ENCODE data around the gene GRID1.

DNA sequence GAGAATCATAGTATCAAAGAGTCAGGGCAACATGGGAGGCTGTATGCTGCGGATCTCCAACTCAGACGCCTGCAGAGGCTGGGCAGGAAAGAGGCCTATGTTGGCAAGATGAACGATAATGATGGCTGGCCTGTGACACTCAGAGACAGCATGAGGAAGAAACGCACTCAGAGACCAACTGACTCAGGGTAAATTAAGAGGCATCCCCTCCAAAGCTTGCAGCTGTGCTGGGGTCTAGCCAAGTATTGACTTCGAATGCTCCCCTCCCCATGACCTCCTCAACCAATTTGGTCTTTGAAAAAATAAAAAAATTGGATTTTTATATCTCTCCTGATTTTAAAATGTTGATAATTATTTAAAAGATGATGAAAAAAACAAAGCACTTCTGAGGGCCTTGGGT lies 718.9 kb downstream of the GRID1 start:
- TF ChIP-seq EZH2 (IDR thresholded peaks at IDR 0.05; ENCODE audit: insufficient read depth, poor library complexity, severe bottlenecking) = no peak
- no peak for TF ChIP-seq EZH2phosphoT487 (IDR thresholded peaks at IDR 0.05; ENCODE audit: insufficient read depth, low read depth)
